NCI-H345 (cell line): Measurements from ENCODE around the gene SRGAP2.
"Not testable (repeated sequence)": the region's sequence is repeated elsewhere in the genome, so short reads cannot be mapped to it uniquely, and the experiment has no call there.

Source experiments
- DNase-seq: peaks from one replicate; lab custom pipeline; 2025; lab: John Stamatoyannopoulos, UW

SRGAP2 gene

GRCh38 chr1:206250953-206251681 lies 47.8 kb downstream of the SRGAP2 start:
- DNase-seq: not testable (repeated sequence)

DNA sequence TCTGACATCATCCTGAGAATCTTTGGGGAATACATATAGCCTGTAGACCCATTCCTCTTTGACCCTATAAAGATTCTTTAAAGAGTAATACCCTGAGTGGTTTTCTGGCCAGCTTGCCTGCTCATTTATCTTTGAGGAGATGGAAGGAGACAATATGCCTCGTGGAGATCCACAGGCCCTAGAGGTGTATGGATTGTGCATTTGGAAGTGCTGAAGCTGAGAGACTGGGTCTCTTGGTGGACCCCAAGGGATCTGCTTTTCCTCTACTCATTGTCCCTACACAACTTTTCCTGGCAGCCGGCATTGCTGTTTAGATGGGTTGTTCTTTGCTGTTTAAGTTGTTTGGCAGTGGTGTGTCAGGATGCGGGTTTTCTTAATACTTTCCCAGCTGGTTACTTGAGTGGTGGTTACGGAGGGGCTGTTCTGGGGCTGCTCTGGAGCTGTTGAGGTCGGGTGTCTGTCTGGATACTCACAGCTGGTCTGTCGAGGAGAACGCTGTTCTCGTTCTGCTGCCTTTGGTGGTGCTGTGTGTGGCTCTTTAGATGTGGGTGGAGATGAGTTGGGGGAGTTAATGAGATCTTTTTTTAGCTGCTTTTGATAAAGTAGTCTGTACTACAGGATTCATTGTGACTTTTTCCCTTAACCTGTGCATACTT lies 49.5 kb downstream of the SRGAP2 start:
- DNase-seq: not testable (repeated sequence)
